ENCODE results near the gene IL15.

- no peak for TF ChIP-seq CTCF (conservative IDR thresholded peaks at IDR 0.05; ENCODE audit: low read depth in 2 of 2)
- TF ChIP-seq EZH2 (IDR thresholded peaks at IDR 0.05; ENCODE audit: low read depth, unreplicated experiment), result no peak
- TF ChIP-seq POLR2AphosphoS5 (IDR thresholded peaks at IDR 0.05; ENCODE audit: low read depth), result no peak
These were observed 24.5 kb downstream of the IL15 start for GRCh38 chr4:141660880-141661279.
